ENCODE results near the gene TRIM27.

DNA sequence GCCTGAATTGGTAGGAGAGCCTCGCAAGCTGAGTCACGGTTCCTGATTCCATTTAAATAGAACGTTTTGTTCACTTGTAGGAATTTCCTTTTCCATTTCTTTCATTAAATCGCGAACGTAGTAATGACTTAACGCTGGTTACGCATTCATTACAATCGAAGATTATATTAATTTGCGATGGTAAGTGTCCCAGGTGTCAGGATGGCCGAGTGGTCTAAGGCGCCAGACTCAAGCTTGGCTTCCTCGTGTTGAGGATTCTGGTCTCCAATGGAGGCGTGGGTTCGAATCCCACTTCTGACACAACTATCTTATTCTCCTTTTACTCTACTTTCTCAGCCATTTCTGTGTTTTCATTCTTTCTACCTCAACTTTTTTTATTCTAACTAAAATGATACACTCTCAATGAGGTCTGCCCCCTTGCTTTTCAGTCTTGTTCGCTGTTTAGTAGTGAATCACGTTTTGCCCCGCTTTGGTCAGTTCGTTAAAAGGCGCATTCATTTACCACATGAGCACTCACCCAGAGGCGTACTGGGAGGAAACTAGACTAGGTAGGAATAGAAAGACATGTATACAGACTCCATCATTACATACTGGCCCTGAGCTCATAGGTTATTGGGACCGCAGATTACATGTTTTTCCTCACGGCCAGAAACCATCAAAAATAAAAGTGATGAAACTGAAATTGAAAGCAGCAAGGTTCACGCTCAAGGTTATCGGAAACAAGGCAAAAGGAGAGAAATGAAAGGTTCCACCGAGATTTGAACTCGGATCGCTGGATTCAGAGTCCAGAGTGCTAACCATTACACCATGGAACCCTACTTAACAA, 17.3 kb upstream of the TRIM27 start:
- TF ChIP-seq SIN3A (IDR thresholded peaks at IDR 0.05; ENCODE audit: borderline replicate concordance, insufficient read depth, low read length) (no peak; the same call in 1 of the 2 replicates), POLR2AphosphoS5 (IDR thresholded peaks at IDR 0.05; ENCODE audit: low read depth, low read length) (no peak), TAF1 (IDR thresholded peaks at IDR 0.05; ENCODE audit: borderline replicate concordance, insufficient read depth, low read length) (peak; percentile 53; the same call in 1 of the 2 replicates)
